Activated CD8-positive, alpha-beta memory T cell treated with anti-CD3 and anti-CD28 coated beads for 48 hours (primary cell): ENCODE data around the gene BICDL2.
"Not testable (repeated sequence)": the region's sequence is repeated elsewhere in the genome, so short reads cannot be mapped to it uniquely, and the experiment has no call there.

ENCODE experiments used
- DNase-seq, 3 experiments: peaks; one replicate each; pipeline ENCODE4 v3.0.0-alpha.2; 2020; ENCODE audit warnings: low read depth in 2 of 3, low spot score in 2 of 3

BICDL2 gene

GRCh38 chr16:3036726-3037315 lies at the start of gene BICDL2:
BICDL2 (minus strand) TSS chr16:3036944; CDS start chr16:3035496, 1,448 bp downstream.
- no peak for DNase-seq

GRCh38 chr16:3085868-3086595 lies 49.3 kb upstream of the BICDL2 start:
- no peak for DNase-seq

- DNase-seq: no peak
Measured at GRCh38 chr16:3084969-3085670, 48.4 kb upstream of the BICDL2 start.

DNA sequence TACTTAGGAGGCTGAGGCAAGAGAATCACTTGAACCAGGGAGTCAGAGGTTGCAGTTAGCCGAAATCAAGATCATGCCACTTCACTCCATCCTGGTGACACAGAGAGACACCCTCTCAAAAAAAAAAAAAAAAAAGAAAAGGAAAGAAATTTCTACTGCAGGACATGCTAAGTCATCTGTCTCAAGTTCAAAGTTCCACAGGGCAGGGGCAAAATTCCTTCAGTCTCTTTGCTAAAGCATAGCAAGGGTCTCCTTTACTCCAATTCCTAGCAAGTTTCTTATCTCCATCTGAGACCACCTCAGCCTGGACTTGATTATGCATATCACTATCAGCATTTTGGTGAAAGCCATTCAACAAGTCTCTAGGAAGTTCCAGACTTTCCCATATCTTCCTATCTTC lies 47.7 kb upstream of the BICDL2 start:
- no peak for DNase-seq

DNA sequence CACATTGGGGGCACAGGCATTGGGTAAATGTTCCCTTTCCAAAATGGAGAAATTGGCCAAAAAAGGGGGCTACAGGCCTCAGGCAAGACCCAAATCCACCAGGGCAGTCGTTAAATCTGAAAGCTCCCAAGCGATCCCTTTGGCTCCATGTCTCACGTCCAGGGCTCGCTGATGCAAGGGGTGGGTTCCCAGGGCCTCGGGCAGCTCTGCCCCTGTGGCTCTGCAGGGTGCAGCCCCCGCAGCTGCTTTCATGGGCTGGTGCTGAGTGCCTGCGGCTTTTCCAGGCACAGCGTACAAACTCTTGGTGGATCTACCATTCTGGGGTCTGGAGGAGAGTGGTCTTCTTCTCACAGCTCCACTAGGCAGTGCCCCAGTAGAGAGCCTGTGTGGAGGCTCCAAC lies 46.7 kb upstream of the BICDL2 start:
- not testable (repeated sequence) for DNase-seq

DNA sequence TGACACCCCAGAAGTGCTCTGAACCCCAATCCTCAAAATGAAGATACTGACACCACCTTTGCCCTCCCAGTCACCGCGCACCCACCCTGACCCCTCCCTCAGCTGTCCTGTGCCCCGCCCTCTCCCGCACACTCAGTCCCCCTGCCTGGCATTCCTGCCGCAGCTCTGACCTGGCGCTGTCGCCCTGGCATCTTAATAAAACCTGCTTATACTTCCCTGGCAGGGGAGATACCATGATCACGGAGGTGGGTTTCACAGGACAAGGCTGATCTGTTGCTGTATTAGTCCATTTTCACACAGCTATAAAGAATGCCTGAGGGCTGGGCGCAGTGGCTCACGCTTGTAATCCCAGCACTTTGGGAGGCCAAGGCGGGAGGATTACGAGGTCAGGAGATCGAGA lies 45.2 kb upstream of the BICDL2 start:
- not testable (repeated sequence) for DNase-seq

- no peak for DNase-seq
Measured at GRCh38 chr16:3080024-3080423, 43.3 kb upstream of the BICDL2 start.

DNA sequence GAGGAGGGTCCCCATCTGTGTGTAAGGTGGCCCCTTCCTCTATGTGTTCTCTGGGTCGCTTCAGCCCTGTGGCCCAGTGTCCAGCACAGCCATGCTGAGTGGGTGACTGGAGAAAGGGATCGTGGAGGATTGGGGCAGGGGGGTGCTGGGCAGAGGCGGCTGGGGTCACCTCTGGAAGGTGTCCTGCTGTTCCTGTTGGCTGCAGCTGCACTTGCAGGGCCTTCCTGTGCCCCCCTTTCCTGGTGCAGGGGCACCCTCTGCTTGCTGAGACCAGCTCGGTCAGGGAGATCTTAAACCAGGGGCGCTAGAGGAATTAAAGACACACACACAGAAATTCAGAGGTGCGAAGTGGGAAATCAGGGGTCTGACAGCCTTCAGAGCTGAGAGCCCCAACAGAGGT lies 39.8 kb upstream of the BICDL2 start:
- DNase-seq: no peak

DNA sequence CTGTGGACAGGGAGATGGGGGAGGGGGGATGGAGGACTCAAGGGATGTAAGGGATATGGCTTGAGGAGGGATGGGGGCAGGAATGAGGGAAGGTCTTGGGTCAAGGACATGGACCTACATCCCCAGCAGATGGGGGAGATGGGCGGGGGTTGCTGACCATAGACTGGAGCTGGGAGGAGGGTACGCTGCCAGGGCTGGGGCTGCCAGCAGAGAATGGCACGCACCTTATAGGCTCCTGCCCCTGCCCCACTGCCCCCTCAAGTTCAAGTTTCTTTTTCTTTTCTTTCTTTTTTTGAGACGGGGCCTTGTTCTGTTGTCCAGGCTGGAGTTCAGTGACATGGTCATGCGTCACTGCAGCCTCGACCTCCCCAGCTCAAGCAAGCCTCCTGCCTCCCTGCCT lies 39.2 kb upstream of the BICDL2 start:
- DNase-seq: not testable (repeated sequence)

GRCh38 chr16:3075523-3075915 lies 38.8 kb upstream of the BICDL2 start:
- no peak for DNase-seq

GRCh38 chr16:3074860-3075522 lies 38.2 kb upstream of the BICDL2 start:
- peak in 2 of 3 experiments; percentile 59 to 60 for DNase-seq

GRCh38 chr16:3073448-3073847 lies 36.7 kb upstream of the BICDL2 start:
- DNase-seq: no peak

- DNase-seq: not testable (repeated sequence)
Measured at GRCh38 chr16:3072576-3073263, 36.0 kb upstream of the BICDL2 start.

GRCh38 chr16:3072148-3072547 lies 35.4 kb upstream of the BICDL2 start:
- not testable (repeated sequence) for DNase-seq

DNA sequence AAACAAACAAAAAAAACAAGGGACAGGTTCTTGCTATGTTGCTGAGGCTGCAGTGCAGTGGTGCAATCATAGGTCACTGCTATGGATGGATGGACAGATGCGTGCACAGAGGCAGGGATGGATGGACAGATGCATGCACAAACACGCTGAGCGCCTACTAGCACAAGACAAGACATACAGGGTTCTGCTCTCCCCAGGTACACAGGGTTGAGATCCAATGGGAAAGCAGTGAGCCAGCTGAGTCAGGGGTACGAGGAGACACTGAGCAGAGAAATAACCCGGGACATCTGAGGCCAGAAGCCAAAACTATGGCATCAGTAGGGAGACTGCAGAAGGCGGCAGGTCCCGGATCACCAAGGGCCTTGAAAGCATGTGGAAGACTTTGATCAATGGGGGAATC lies 34.9 kb upstream of the BICDL2 start:
- DNase-seq: no peak

DNA sequence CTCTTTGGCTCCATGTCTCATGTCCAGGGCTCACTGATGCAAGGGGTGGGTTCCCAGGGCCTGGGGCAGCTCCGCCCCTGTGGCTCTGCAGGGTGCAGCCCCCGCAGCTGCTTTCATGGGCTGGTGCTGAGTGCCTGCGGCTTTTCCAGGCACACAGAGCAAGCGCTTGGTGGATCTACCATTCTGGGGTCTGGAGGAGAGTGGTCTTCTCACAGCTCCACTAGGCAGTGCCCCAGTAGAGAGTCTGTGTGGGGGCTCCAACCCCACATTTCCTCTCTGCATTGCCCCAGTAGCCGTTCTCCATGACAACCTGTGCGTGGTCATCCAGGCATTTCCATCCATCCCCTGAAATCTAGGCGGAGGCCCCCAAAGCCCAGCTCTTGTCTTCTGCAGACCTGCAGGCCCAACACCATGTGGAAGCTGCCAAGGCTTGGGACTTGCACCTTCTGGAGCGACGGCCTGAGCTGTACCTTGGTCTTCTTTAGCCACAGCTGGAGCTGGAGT lies 33.9 kb upstream of the BICDL2 start:
- no peak for DNase-seq

DNA sequence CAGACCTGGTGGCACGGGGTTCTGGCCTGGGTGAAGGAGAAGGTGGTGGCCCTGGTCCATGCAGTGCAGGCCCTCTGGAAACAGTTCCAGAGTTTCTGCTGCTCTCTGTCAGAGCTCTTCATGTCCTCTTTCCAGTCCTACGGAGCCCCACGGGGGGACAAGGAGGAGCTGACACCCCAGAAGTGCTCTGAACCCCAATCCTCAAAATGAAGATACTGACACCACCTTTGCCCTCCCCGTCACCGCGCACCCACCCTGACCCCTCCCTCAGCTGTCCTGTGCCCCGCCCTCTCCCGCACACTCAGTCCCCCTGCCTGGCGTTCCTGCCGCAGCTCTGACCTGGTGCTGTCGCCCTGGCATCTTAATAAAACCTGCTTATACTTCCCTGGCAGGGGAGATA lies 32.4 kb upstream of the BICDL2 start:
- not testable (repeated sequence) for DNase-seq

DNA sequence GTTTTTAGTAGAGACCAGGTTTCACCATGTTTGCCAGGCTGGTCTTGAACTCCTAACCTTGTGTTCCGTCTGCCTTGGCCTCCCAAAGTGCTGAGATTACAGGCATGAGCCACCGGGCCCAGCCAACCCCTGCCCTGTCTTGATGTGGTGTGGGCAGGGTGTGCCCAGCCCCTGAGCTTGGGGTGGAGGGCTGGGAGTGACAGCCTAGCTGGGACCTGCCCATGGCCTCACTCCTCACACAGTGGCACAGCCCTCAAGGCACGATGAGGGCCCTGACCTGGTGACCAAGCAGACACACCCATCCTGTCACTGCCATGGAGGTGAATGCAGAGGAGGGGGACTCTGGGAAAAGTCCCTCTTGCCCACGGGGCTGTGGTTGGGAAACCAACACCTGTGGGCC lies 31.7 kb upstream of the BICDL2 start:
- no peak for DNase-seq

GRCh38 chr16:3066440-3066748 lies 29.6 kb upstream of the BICDL2 start:
- no peak for DNase-seq

- DNase-seq: no peak
Measured at GRCh38 chr16:3065742-3066439, 29.1 kb upstream of the BICDL2 start.
